A673 (cell line): Measurements from ENCODE around the gene REST. TPM values are rescaled to one million over a fixed set of nuclear protein-coding genes. Genes with fewer than 3 reads are reported as not detected.

Source experiments
- BruUV-seq: library from RNA; stranded (reverse); fragments of 400-500 nt; replicated peaks from 2 replicates; lab custom pipeline; 2021; lab: Mats Ljungman, UMichigan
- CTCF ChIA-PET: fragments of 300-600 bp; sonication (Branson Sonifier 250); formaldehyde crosslinking; loops from one replicate; lab custom pipeline; 2022; ENCODE audit warnings: antibody characterized with exemption; lab: Charles Lee
- POLR2A ChIA-PET: fragments of 300-600 bp; sonication (Branson Sonifier 250); formaldehyde crosslinking; loops from one replicate; lab custom pipeline; 2022; ENCODE audit warnings: antibody characterized with exemption; ENCODE audit not compliant: low non-redundant PET; lab: Charles Lee
- DNase-seq: peaks from one replicate; pipeline ENCODE4 v3.0.0-alpha.2; 2015; ENCODE audit warnings: low spot score
- H3K27ac ChIP-seq: fragments of 200-600 bp; sonication (generic); 2 replicates; pipeline ENCODE4 v1.5.1; 2016; ENCODE audit warnings: mixed run types, low read depth, mild to moderate bottlenecking, mixed read lengths, antibody characterized with exemption, low read length; ENCODE audit not compliant: poor library complexity, severe bottlenecking
- H3K27me3 ChIP-seq: fragments of 200-600 bp; sonication (generic); replicated peaks from 2 replicates; pipeline ENCODE4 v1.6.1; 2017; ENCODE audit warnings: mixed run types, low read depth, mild to moderate bottlenecking, mixed read lengths, antibody characterized with exemption, low read length; ENCODE audit not compliant: insufficient read depth, poor library complexity
- H3K36me3 ChIP-seq: fragments of 200-600 bp; sonication (generic); 2 replicates; pipeline ENCODE4 v1.6.1; 2016; ENCODE audit warnings: mixed run types, mild to moderate bottlenecking, mixed read lengths, antibody characterized with exemption, low read length; ENCODE audit not compliant: insufficient read depth, poor library complexity, severe bottlenecking
- H3K4me1 ChIP-seq: fragments of 200-600 bp; sonication (generic); 2 replicates; pipeline ENCODE4 v1.6.1; 2017; ENCODE audit warnings: mixed run types, mild to moderate bottlenecking, mixed read lengths, antibody characterized with exemption, low read length; ENCODE audit not compliant: insufficient read depth, poor library complexity, severe bottlenecking
- H3K4me3 ChIP-seq: fragments of 200-600 bp; sonication (generic); 2 replicates; pipeline ENCODE4 v1.5.1; 2016; ENCODE audit warnings: low read depth, mixed run types, mild to moderate bottlenecking, mixed read lengths, low read length; ENCODE audit not compliant: poor library complexity, severe bottlenecking
- H3K9me3 ChIP-seq: fragments of 200-600 bp; sonication (generic); 2 replicates; pipeline ENCODE4 v1.6.1; 2016; ENCODE audit warnings: mixed run types, low read depth, mild to moderate bottlenecking, mixed read lengths, antibody characterized with exemption, low read length; ENCODE audit not compliant: poor library complexity, severe bottlenecking
- CTCF ChIP-seq: fragments of 300-800, 200-600 bp; sonication (generic); conservative IDR thresholded peaks from 2 replicates; pipeline ENCODE4 v1.5.1; 2017; ENCODE audit warnings: low read depth, mild to moderate bottlenecking, antibody characterized with exemption, low read length, moderate library complexity, mixed read lengths
- EZH2 ChIP-seq: fragments of 200-600 bp; sonication (generic); IDR thresholded peaks from 2 replicates; pipeline ENCODE4 v1.6.1; 2017; ENCODE audit warnings: borderline replicate concordance, low read depth, mild to moderate bottlenecking, mixed read lengths, antibody characterized with exemption, low read length; ENCODE audit not compliant: poor library complexity, severe bottlenecking
- intact Hi-C: fragments of 100-400 bp; cut with micrococcal nuclease; formaldehyde crosslinking; loops from one replicate; pipeline ENCODE4 v1.10.0; 2022; ENCODE audit not compliant: unreplicated experiment
- total RNA-seq: library from RNA; stranded (reverse); gene quantifications from 2 replicates; pipeline ENCODE4 v1.2.3, GENCODE V29; 2021

REST gene
- total RNA-seq, 1 experiment from 2014 or later, result 24.6 TPM

DNA sequence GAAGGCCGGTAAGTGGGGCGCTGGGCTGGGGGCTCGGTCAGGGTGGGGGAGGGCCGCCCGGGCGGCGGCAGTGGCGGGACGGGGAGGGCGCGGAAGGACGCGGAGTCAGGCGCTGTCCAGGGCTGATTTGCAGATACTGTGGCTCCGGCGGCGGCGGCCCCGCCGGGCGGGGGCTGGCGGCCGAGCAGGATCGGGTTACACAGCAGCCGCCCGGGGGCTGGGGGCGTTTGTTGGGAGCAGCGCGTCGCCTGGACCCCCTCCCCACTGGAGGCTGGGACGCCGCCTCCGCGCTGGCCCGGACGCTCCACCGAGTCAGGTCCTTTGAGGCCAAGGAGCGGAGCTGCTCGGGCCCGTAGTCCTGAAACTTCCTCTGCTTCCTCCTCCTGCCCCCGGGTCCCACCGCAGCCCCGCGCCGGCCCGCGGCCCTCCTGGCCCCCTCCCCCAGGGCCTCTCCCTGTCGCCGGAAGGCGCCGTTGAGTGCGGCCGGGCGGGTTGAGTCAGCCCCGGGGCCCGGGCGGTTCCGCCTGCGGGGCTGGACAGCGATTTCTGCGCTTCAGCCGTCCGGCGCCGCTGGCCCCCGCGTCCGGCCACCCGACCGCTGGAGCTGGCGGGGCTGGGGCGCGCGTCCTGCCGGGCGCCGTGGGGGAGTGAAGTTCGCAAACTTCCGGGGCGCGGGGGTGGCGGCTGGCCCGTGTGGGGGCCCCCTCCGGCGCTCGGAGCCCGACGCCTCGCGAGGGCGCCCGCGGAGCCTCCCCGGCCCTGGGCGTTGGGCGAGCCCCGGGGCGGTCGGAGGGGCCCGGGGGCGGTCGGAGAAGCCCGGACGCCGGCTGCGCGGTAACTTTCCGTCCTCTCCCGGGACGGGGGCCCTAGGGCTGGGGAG, 746 bp downstream of the REST start:
- peak overlapping the region; percentile 93 for H3K27ac ChIP-seq
- peak overlapping the region; percentile 75 for H3K4me3 ChIP-seq
- CTCF ChIA-PET, result no interaction called here
- POLR2A ChIA-PET, result no interaction called here
- intact Hi-C loops, result no loop called here
- peak; percentile 30 for DNase-seq
- H3K36me3 ChIP-seq, result no peaks in the 10 kb centered on the region
- no peaks in the 10 kb centered on the region for H3K27me3 ChIP-seq
- H3K4me1 ChIP-seq, result peaks cover 4% of the 10 kb centered on the region
- BruUV-seq, result no TSS peak
- no peaks in the 10 kb centered on the region for H3K9me3 ChIP-seq
- TF ChIP-seq EZH2 (no peak), CTCF (no peak)

DNA sequence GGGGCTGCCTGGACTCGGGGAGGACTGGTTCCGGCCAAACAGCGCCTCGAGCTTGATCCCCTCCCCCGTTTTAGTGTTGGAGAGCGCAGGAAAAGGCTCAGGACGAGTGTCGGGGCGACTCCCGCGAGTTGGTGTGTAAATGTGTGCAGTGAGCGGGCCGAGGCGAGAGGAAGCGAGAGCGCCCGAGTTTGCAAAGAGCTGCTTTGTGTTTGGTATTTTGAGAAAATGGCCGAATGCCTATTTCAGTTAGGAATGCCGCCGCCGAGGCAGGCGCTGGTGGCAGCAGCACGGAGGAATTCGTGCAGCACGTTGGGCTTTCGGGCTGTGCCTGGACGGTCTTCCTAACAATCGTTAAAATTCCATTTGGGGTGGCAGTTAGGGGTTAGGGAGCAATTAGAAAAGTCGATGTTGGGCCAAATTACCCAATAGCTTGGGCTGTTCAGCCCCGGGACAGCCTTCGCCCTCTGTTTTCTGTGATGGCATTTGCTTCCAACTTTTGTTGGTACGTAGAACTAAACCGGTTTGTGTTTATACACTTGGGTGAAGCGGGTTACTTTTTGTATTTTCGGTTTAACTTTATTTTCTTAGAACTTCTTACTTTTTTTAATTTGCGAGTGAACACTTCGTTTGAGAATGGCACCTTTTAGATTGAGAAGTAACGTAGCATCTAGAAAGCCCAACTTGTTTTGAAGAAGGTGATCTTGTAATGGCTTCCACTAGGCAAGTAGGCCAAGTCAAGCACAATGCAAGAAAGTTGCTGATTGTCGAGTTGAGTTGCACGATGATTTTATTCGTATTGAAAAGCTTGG, 1.6 kb downstream of the REST start:
- H3K27ac ChIP-seq, result peak overlapping the region; percentile 93
- ChIA-PET CTCF (no interaction called here), POLR2A (no interaction called here)
- intact Hi-C loops, result no loop called here
- no peaks in the 10 kb centered on the region for H3K9me3 ChIP-seq
- no peaks in the 10 kb centered on the region for H3K36me3 ChIP-seq
- DNase-seq, result peak; percentile 51
- H3K4me1 ChIP-seq, result peaks cover 4% of the 10 kb centered on the region
- TF ChIP-seq CTCF, result no peak
- no TSS peak for BruUV-seq
- H3K27me3 ChIP-seq, result no peaks in the 10 kb centered on the region
- H3K4me3 ChIP-seq, result peak overlapping the region; percentile 75

DNA sequence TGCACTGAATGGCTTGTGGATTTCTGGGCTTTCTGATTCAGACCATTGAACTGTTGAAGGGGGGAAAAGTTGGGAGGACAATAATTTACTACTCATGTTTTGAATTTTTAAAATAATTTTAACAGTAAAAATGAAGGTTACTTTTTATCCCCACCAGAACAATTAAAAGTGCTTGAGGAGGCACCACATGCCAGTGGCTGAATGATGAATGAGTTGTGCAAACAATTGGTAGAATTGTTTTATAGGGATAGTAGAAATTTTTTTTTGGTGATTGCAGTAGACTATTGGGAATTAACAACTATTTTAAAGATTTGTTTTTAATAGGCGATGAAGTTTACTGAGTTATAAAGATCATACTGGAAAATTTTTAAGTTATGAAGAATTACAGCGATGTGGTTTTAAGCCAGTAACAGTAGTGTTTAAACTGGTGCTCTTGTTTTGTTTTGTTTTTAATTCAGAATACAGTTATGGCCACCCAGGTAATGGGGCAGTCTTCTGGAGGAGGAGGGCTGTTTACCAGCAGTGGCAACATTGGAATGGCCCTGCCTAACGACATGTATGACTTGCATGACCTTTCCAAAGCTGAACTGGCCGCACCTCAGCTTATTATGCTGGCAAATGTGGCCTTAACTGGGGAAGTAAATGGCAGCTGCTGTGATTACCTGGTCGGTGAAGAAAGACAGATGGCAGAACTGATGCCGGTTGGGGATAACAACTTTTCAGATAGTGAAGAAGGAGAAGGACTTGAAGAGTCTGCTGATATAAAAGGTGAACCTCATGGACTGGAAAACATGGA, 2.7 kb downstream of the REST start:
- no TSS peak for BruUV-seq
- TF ChIP-seq CTCF (no peak), EZH2 (no peak)
- CTCF ChIA-PET, result no interaction called here
- Histone ChIP-seq H3K4me1 (peaks cover 4% of the 10 kb centered on the region), H3K4me3 (peak overlapping the region; percentile 75), H3K27ac (peak overlapping the region; percentile 93), H3K36me3 (no peaks in the 10 kb centered on the region), H3K27me3 (no peaks in the 10 kb centered on the region), H3K9me3 (no peaks in the 10 kb centered on the region)
- POLR2A ChIA-PET, result no interaction called here
- DNase-seq, result no peak
- intact Hi-C loops, result no loop called here
